Measurements from ENCODE around the gene LONRF2. TPM values are rescaled to one million over a fixed set of nuclear protein-coding genes. Genes with fewer than 3 reads are reported as not detected.

Gene LONRF2
- total RNA-seq, 1 donor = under 0.01 TPM

GRCh38 chr2:100244881-100245605 lies 77.3 kb downstream of the LONRF2 start:
- no peak overlapping the region for H3K4me2 ChIP-seq (ENCODE audit: insufficient read depth, low read length)
- H3K9me3 ChIP-seq (ENCODE audit: low read depth, low read length) = no peaks in the 10 kb centered on the region
- DNase-seq (ENCODE audit: insufficient read length, low spot score, missing footprints) = no peak
- no peak overlapping the region for H3K4me3 ChIP-seq (ENCODE audit: insufficient read depth, low read length)
- no peaks in the 10 kb centered on the region for H3K36me3 ChIP-seq (ENCODE audit: insufficient read depth, low read length)
- no peak overlapping the region for H2AFZ ChIP-seq (ENCODE audit: low read length)
- peaks cover 3% of the 10 kb centered on the region for H3K27me3 ChIP-seq (ENCODE audit: insufficient read depth, low read length)
- peak overlapping the region; percentile 45 for H3K27ac ChIP-seq (ENCODE audit: low read depth, low read length)
- no peaks in the 10 kb centered on the region for H4K20me1 ChIP-seq (ENCODE audit: insufficient read depth, low read length)
- peaks cover 9% of the 10 kb centered on the region for H3K4me1 ChIP-seq (ENCODE audit: insufficient read depth, low read length)
- H3K79me2 ChIP-seq (ENCODE audit: insufficient read depth, low read length) = no peaks in the 10 kb centered on the region
- TF ChIP-seq CTCF (IDR thresholded peaks at IDR 0.05; ENCODE audit: extremely low read depth, low read depth, low read length) = no peak

- TF ChIP-seq CTCF (IDR thresholded peaks at IDR 0.05; ENCODE audit: extremely low read depth, low read depth, low read length) = no peak
These were observed 78.7 kb downstream of the LONRF2 start for GRCh38 chr2:100243631-100244030.

GRCh38 chr2:100242891-100243619 lies 79.2 kb downstream of the LONRF2 start:
- Histone ChIP-seq H3K27me3 (ENCODE audit: insufficient read depth, low read length) (peaks cover 2% of the 10 kb centered on the region), H3K79me2 (ENCODE audit: insufficient read depth, low read length) (no peaks in the 10 kb centered on the region), H3K4me1 (ENCODE audit: insufficient read depth, low read length) (peaks cover 9% of the 10 kb centered on the region), H3K4me2 (ENCODE audit: insufficient read depth, low read length) (no peak overlapping the region), H3K36me3 (ENCODE audit: insufficient read depth, low read length) (no peaks in the 10 kb centered on the region), H4K20me1 (ENCODE audit: insufficient read depth, low read length) (no peaks in the 10 kb centered on the region), H2AFZ (ENCODE audit: low read length) (no peak overlapping the region), H3K4me3 (ENCODE audit: insufficient read depth, low read length) (no peak overlapping the region), H3K9me3 (ENCODE audit: low read depth, low read length) (no peaks in the 10 kb centered on the region), H3K27ac (ENCODE audit: low read depth, low read length) (no peak overlapping the region)
- TF ChIP-seq CTCF (IDR thresholded peaks at IDR 0.05; ENCODE audit: extremely low read depth, low read depth, low read length) = peak; percentile 80
- peak; percentile 88 for DNase-seq (ENCODE audit: insufficient read length, low spot score, missing footprints)

More at GRCh38 chr2:100243631-100244030, 78.7 kb downstream of the LONRF2 start:
- Histone ChIP-seq H3K36me3 (ENCODE audit: insufficient read depth, low read length) (no peaks in the 10 kb centered on the region), H2AFZ (ENCODE audit: low read length) (no peak overlapping the region), H3K9me3 (ENCODE audit: low read depth, low read length) (no peaks in the 10 kb centered on the region), H3K4me1 (ENCODE audit: insufficient read depth, low read length) (peaks cover 9% of the 10 kb centered on the region), H3K4me2 (ENCODE audit: insufficient read depth, low read length) (no peak overlapping the region), H3K4me3 (ENCODE audit: insufficient read depth, low read length) (no peak overlapping the region), H3K27ac (ENCODE audit: low read depth, low read length) (no peak overlapping the region), H4K20me1 (ENCODE audit: insufficient read depth, low read length) (no peaks in the 10 kb centered on the region), H3K27me3 (ENCODE audit: insufficient read depth, low read length) (peaks cover 3% of the 10 kb centered on the region), H3K79me2 (ENCODE audit: insufficient read depth, low read length) (no peaks in the 10 kb centered on the region)
- no peak for DNase-seq (ENCODE audit: insufficient read length, low spot score, missing footprints)

GRCh38 chr2:100242476-100242875 lies 79.8 kb downstream of the LONRF2 start:
- DNase-seq (ENCODE audit: insufficient read length, low spot score, missing footprints) = no peak
- Histone ChIP-seq H3K4me3 (ENCODE audit: insufficient read depth, low read length) (no peak overlapping the region), H3K27ac (ENCODE audit: low read depth, low read length) (no peak overlapping the region), H3K4me1 (ENCODE audit: insufficient read depth, low read length) (peaks cover 9% of the 10 kb centered on the region), H3K36me3 (ENCODE audit: insufficient read depth, low read length) (no peaks in the 10 kb centered on the region), H3K4me2 (ENCODE audit: insufficient read depth, low read length) (no peak overlapping the region), H3K27me3 (ENCODE audit: insufficient read depth, low read length) (no peaks in the 10 kb centered on the region), H3K79me2 (ENCODE audit: insufficient read depth, low read length) (no peaks in the 10 kb centered on the region), H4K20me1 (ENCODE audit: insufficient read depth, low read length) (no peaks in the 10 kb centered on the region), H2AFZ (ENCODE audit: low read length) (no peak overlapping the region), H3K9me3 (ENCODE audit: low read depth, low read length) (no peaks in the 10 kb centered on the region)
- TF ChIP-seq CTCF (IDR thresholded peaks at IDR 0.05; ENCODE audit: extremely low read depth, low read depth, low read length) = no peak

All from osteoblast (primary cell).